ENCODE data around the gene SELPLG. TPM values are rescaled to one million over a fixed set of nuclear protein-coding genes. Genes with fewer than 3 reads are reported as not detected.

The SELPLG gene
- total and polyA plus RNA-seq, 2 donors (not counting 1 experiment from before 2014, with no cell fraction given) = 6.1 to 8.0 TPM

- WGBS (ENCODE audit: insufficient coverage) = 92% methylated on average over 3 of the region's 4 CpGs
These were observed 42.1 kb upstream of the SELPLG start for GRCh38 chr12:108675792-108676191.

GRCh38 chr12:108672054-108672453 is 38.4 kb upstream of the SELPLG start:
- TF ChIP-seq CTCF (IDR thresholded peaks at IDR 0.05) = no peak
- no peak for TF ChIP-seq EZH2 (IDR thresholded peaks at IDR 0.05; ENCODE audit: borderline replicate concordance, insufficient read depth, low read depth, low read length, poor library complexity, severe bottlenecking)
- Histone ChIP-seq H3K4me3 (ENCODE audit: control extremely low read depth in 1 of 5, extremely low read depth in 1 of 5, insufficient read depth in 1 of 5, low read depth in 2 of 5, low read length in 4 of 5) (no peak overlapping the region), H3K4me2 (replicated peaks; ENCODE audit: low read depth, low read length, poor library complexity, severe bottlenecking) (no peak overlapping the region), H3K4me1 (ENCODE audit: control insufficient read depth in 2 of 2, insufficient read depth in 2 of 2, low read length in 2 of 2) (peaks cover 10 to 12% of the 10 kb centered on the region in 2 donors), H3K36me3 (replicated peaks in 1 of 2; ENCODE audit: control extremely low read depth in 1 of 2, control insufficient read depth in 1 of 2, extremely low read depth in 1 of 2, insufficient read depth in 2 of 2, low read length in 1 of 2) (peaks cover 7 to 20% of the 10 kb centered on the region in 2 experiments), H3K27ac (ENCODE audit: low read length in 2 of 2) (no peak overlapping the region), H2AFZ (ENCODE audit: insufficient read depth, low read depth, low read length, poor library complexity, severe bottlenecking) (no peak overlapping the region), H3K27me3 (replicated peaks in 1 of 4; ENCODE audit: control extremely low read depth in 1 of 4, control insufficient read depth in 3 of 4, insufficient read depth in 4 of 4, low read length in 3 of 4) (no peaks in the 10 kb centered on the region), H4K20me1 (ENCODE audit: control insufficient read depth, insufficient read depth, low read length, poor library complexity, severe bottlenecking) (no peaks in the 10 kb centered on the region), H3K79me2 (ENCODE audit: control insufficient read depth, insufficient read depth, low read length) (peaks cover 23% of the 10 kb centered on the region), H3K9me3 (ENCODE audit: control extremely low read depth in 1 of 3, control insufficient read depth in 2 of 3, insufficient read depth in 1 of 3, low read length in 2 of 3) (no peaks in the 10 kb centered on the region), H3K9ac (ENCODE audit: low read length) (no peak overlapping the region)
- no peak for ATAC-seq (ENCODE audit: low read depth)
- Mint-ChIP-seq H3K4me1 (peaks cover 8% of the 10 kb centered on the region), H3K27me3 (no peaks in the 10 kb centered on the region), H3K4me3 (no peak overlapping the region), H3K27ac (peak overlapping the region; percentile 10), H3K9me3 (ENCODE audit: insufficient read depth) (no peaks in the 10 kb centered on the region)
- no CpG with 5 or more reads among the region's 3 CpGs for WGBS (ENCODE audit: insufficient coverage)
- CTCF ChIA-PET = interaction anchor here (1.1 kb wide), 2 partner anchors 8 to 13 kb away, joined by 3 to 4 read pairs; no protein-coding TSS in a partner anchor
- no peak for DNase-seq
- intact Hi-C loops (cut with micrococcal nuclease) = no loop called here
- POLR2A ChIA-PET = no interaction called here

More at GRCh38 chr12:108675792-108676191, 42.1 kb upstream of the SELPLG start:
- DNase-seq = no peak
- ChIA-PET POLR2A (no interaction called here), CTCF (interaction anchor here (1.0 kb wide), 1 partner anchor 10 kb away, joined by 4 read pairs; no protein-coding TSS in a partner anchor)
- Histone ChIP-seq H3K9ac (ENCODE audit: low read length) (no peak overlapping the region), H3K9me3 (ENCODE audit: control extremely low read depth in 1 of 3, control insufficient read depth in 2 of 3, insufficient read depth in 1 of 3, low read length in 2 of 3) (no peaks in the 10 kb centered on the region), H4K20me1 (ENCODE audit: control insufficient read depth, insufficient read depth, low read length, poor library complexity, severe bottlenecking) (no peaks in the 10 kb centered on the region), H3K27me3 (replicated peaks in 1 of 4; ENCODE audit: control extremely low read depth in 1 of 4, control insufficient read depth in 3 of 4, insufficient read depth in 4 of 4, low read length in 3 of 4) (no peaks in the 10 kb centered on the region), H2AFZ (ENCODE audit: insufficient read depth, low read depth, low read length, poor library complexity, severe bottlenecking) (no peak overlapping the region), H3K4me3 (ENCODE audit: control extremely low read depth in 1 of 5, extremely low read depth in 1 of 5, insufficient read depth in 1 of 5, low read depth in 2 of 5, low read length in 4 of 5) (no peak overlapping the region), H3K36me3 (replicated peaks in 1 of 2; ENCODE audit: control extremely low read depth in 1 of 2, control insufficient read depth in 1 of 2, extremely low read depth in 1 of 2, insufficient read depth in 2 of 2, low read length in 1 of 2) (peaks cover 7 to 26% of the 10 kb centered on the region in 2 experiments), H3K4me2 (replicated peaks; ENCODE audit: low read depth, low read length, poor library complexity, severe bottlenecking) (no peak overlapping the region), H3K4me1 (ENCODE audit: control insufficient read depth in 2 of 2, insufficient read depth in 2 of 2, low read length in 2 of 2) (no peaks in the 10 kb centered on the region), H3K27ac (ENCODE audit: low read length in 2 of 2) (no peak overlapping the region), H3K79me2 (ENCODE audit: control insufficient read depth, insufficient read depth, low read length) (peaks cover 29% of the 10 kb centered on the region)
- intact Hi-C loops (cut with micrococcal nuclease) = no loop called here
- Mint-ChIP-seq H3K9me3 (ENCODE audit: insufficient read depth) (no peaks in the 10 kb centered on the region), H3K27ac (no peak overlapping the region), H3K4me1 (peaks cover 6% of the 10 kb centered on the region), H3K4me3 (no peak overlapping the region), H3K27me3 (no peaks in the 10 kb centered on the region)
- ATAC-seq (ENCODE audit: low read depth) = no peak
- TF ChIP-seq EZH2 (IDR thresholded peaks at IDR 0.05; ENCODE audit: borderline replicate concordance, insufficient read depth, low read depth, low read length, poor library complexity, severe bottlenecking) = no peak
